HUES48 (cell line): ENCODE data around the gene STARD5.
A peak's percentile ranks its signal among the peaks of the same experiment; 100 is the strongest.

Source experiments
- H3K27ac ChIP-seq: one replicate; pipeline ENCODE4 v1.7.0; 2013; ENCODE audit warnings: low read depth, low read length, inconsistent platforms
- H3K27me3 ChIP-seq: 2 replicates; pipeline ENCODE4 v1.6.1; 2013; ENCODE audit warnings: mild to moderate bottlenecking, low read length; ENCODE audit not compliant: control insufficient read depth, insufficient read depth
- H3K36me3 ChIP-seq: 2 replicates; pipeline ENCODE4 v1.6.1; 2013; ENCODE audit warnings: low read length; ENCODE audit not compliant: control insufficient read depth, insufficient read depth
- H3K4me1 ChIP-seq: 2 replicates; pipeline ENCODE4 v1.6.1; 2013; ENCODE audit warnings: mild to moderate bottlenecking, low read length; ENCODE audit not compliant: control insufficient read depth, insufficient read depth
- H3K4me3 ChIP-seq: 2 replicates; pipeline ENCODE4 v1.5.1; 2013; ENCODE audit warnings: mild to moderate bottlenecking, low read depth, low read length
- H3K9ac ChIP-seq: 2 replicates; pipeline ENCODE4 v1.6.1; 2013; ENCODE audit warnings: mild to moderate bottlenecking, low read depth, low read length, moderate library complexity
- H3K9me3 ChIP-seq: 2 replicates; pipeline ENCODE4 v1.6.1; 2013; ENCODE audit warnings: low read length; ENCODE audit not compliant: control insufficient read depth, insufficient read depth

STARD5 gene

DNA sequence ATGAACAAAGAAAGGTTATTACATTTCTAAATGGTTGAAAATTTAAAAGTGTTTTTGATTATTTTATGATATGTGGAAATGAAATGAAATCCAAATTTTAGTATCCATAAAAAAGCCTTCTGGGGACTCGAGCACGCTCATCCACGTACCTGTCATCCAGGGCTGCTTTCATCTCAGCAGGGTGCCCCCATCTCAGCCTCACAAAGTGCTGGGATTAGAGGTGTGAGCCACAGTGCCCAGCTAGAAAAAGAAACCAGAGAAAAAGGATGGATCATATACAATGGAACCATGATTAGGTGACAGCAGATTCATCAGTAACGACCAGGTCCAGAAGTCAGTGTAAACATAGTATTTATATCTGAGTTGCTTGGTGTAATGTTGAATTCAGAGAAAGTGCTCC lies 49.7 kb downstream of the STARD5 start:
- Histone ChIP-seq H3K27me3 (no peaks in the 10 kb centered on the region), H3K9me3 (peaks cover 9% of the 10 kb centered on the region), H3K4me1 (peaks cover 9% of the 10 kb centered on the region; the same call in 1 of the 2 replicates), H3K36me3 (no peaks in the 10 kb centered on the region), H3K9ac (no peak overlapping the region), H3K4me3 (no peak overlapping the region), H3K27ac (no peak overlapping the region)

DNA sequence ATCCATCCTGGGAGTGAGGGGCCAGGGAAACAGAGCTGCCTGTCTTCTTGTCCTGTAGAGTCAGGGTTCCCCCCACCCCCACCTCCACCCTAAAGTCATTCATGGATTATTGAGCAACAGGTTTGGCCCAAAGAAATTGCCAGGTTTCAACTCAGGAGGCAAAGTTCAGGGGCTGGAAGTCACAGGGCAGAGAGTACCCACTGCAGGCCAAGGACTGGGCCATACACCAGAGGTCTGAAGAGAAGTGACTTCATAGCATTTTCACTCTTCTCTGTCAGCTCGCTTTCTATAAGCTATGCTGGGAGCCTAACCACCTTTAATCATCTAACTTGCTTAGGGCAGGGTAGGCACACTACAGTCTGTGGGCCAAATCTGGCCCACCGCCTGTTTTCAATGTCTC lies 50.1 kb downstream of the STARD5 start:
- Histone ChIP-seq H3K27ac (no peak overlapping the region), H3K36me3 (no peaks in the 10 kb centered on the region), H3K9ac (no peak overlapping the region), H3K4me3 (no peak overlapping the region), H3K4me1 (peaks cover 9% of the 10 kb centered on the region; the same call in 1 of the 2 replicates), H3K9me3 (peaks cover 9% of the 10 kb centered on the region), H3K27me3 (no peaks in the 10 kb centered on the region)

DNA sequence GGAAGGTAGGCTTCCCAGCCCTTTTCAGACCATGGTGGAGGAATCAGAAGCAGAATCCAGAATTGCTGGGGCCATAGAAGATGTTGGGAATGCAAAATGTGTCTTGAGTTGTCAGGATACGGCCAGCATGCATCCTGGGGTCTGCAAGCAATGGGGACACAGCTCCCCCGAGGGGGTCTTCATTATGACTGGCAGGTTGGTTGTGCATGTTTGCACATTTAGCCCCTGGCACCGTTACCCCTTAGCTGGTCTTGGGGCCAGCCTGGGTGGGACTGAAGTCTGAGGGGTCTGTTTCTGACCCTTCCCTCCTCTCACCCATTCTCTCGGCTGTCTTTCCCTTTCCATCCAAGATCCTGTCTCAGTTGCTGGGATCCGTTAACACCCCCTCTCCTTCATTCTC lies 50.7 kb downstream of the STARD5 start:
- H3K4me3 ChIP-seq: no peak overlapping the region
- peaks cover 9% of the 10 kb centered on the region; the same call in 1 of the 2 replicates for H3K4me1 ChIP-seq
- H3K27ac ChIP-seq: no peak overlapping the region
- no peaks in the 10 kb centered on the region for H3K36me3 ChIP-seq
- H3K9ac ChIP-seq: no peak overlapping the region
- H3K9me3 ChIP-seq: peaks cover 9% of the 10 kb centered on the region
- H3K27me3 ChIP-seq: no peaks in the 10 kb centered on the region

DNA sequence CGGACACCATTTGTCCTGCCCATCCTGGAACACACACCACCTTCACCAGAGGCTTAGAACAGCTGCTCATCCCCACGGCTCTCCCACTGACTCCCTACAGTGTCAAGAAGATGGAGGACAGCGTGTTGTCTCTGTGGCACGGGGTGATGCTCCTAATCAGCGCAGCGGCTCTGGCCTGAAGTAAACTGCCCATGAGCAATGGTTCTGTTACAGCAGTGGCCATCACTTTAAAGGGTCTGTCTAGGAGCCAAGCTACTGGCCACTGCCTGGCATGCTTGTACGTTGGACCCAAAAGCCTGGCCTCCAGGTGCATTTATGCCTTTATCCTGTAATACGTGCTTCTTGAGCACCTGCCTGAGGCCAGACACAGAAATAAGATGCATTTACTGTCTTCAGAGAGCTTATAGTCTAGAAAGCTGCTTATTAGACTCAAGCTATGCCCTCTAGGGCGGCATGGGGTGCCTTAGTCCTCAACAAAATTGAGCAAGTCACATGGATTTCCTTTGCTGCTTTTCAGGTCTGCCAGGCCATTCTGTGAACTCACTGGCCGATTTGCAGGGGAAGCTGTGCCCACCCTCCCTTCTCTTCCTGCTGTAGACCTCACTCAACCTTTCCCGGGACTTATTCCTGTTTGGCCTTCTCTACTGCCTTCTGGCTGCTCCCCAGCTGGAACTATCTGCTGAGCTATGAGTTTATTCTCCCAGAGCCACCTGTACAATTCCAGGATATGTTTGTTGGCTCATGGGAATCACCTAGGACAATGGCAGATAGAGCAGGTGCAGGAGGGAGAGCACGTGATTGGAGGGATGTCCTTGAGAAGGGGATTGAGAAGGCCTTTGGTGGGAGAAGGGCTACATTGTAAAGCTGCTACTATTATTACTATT lies 51.9 kb downstream of the STARD5 start:
- H3K4me3 ChIP-seq: no peak overlapping the region
- H3K27ac ChIP-seq: no peak overlapping the region
- H3K4me1 ChIP-seq: peaks cover 9% of the 10 kb centered on the region; the same call in 1 of the 2 replicates
- H3K27me3 ChIP-seq: no peaks in the 10 kb centered on the region
- H3K9ac ChIP-seq: no peak overlapping the region
- H3K9me3 ChIP-seq: peaks cover 2% of the 10 kb centered on the region; the same call in 1 of the 2 replicates
- H3K36me3 ChIP-seq: no peaks in the 10 kb centered on the region

DNA sequence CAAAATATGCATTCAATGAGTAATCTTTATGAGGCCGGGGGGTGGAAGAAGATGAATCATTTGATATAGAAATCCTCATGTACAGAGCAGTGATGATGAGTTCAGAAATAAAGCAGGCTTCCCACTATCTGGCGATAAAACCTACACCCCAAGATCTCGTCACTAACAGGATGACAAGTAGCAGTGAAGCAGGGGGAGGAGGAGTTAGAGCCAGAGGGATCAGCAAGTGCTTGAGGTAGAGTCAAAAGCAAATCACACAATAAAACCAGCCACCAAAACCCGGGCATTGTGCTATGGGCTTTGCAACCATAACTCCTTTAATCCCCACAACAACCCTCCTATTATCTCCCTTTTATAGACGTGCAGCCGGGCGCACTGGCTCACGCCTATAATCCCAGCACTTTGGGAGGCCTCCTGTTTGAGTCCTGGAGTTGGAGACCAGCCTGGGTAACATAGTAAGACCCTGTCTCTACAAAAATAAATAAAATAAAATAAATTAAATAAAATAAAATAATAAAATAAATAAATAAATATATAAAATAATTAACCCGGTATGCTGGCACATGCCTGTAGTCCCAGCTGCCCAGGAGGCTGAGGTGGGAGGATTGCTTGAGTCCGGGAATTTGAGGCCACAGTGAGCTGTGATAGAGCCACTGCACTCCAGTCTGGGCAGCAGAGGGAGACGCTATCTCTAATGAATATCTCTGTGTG lies 53.0 kb downstream of the STARD5 start:
- Histone ChIP-seq H3K27me3 (no peaks in the 10 kb centered on the region), H3K4me3 (no peak overlapping the region), H3K9me3 (no peaks in the 10 kb centered on the region), H3K9ac (no peak overlapping the region), H3K27ac (no peak overlapping the region), H3K36me3 (no peaks in the 10 kb centered on the region), H3K4me1 (peaks cover 13% of the 10 kb centered on the region)

DNA sequence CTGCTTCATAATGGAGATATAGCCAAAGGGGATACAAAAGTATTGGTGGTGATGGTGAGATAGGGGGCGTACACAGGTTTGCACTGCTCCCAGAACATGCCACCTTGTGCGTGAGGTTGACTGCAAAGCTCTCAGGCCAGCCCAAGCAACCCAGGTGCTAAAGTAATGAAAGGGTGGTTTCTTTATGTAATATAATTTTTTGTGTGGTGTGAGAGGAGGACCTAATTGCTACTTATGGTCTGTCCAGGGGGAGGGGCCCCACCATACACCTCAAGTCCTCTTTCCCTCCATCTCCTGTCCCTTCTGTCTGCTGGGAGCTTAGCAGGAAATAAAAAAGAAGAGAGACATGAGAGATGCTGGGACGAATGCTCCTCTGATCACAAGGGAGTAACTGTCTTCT lies 53.8 kb downstream of the STARD5 start:
- H3K27me3 ChIP-seq: no peaks in the 10 kb centered on the region
- H3K4me3 ChIP-seq: no peak overlapping the region
- peaks cover 11% of the 10 kb centered on the region for H3K4me1 ChIP-seq
- no peak overlapping the region for H3K27ac ChIP-seq
- no peak overlapping the region for H3K9ac ChIP-seq
- H3K36me3 ChIP-seq: no peaks in the 10 kb centered on the region
- H3K9me3 ChIP-seq: no peaks in the 10 kb centered on the region

DNA sequence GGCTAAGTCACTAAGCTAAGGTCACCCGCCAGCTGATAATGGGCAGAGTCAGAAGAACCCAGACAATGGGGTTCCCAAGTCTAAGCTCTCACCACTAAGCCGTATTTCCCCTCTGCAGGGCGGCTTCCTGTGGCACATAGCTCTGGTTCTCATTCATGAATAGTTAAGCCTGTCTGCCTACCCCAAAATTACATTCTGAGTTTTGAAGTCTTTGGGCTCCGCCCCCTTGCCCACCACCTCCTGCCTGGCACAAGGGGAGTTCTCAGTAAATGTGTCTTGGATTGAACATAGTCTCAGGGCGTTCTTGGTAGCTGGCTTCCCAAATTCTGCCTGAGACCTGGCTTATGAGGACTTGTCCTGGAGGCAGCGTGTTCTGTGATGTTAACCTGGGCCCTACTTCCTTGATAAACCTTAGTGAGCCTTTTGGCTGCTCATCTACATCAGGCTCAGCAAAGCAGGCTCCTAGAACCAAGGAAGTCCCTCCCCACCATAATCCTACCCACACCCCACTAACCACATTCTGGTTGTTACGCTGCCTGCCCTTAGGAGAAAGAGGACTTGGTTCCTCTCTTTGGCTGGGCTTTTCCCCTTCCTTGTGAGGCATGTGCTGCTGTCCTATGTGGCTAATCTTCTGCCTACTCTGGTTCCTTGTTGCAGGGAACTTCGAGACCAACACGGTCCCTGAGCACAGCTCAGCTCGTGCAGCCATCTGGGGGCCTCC lies 54.9 kb downstream of the STARD5 start:
- H3K27ac ChIP-seq: no peak overlapping the region
- no peak overlapping the region for H3K4me3 ChIP-seq
- no peaks in the 10 kb centered on the region for H3K9me3 ChIP-seq
- no peaks in the 10 kb centered on the region for H3K36me3 ChIP-seq
- peaks cover 5% of the 10 kb centered on the region for H3K4me1 ChIP-seq
- H3K27me3 ChIP-seq: no peaks in the 10 kb centered on the region
- no peak overlapping the region for H3K9ac ChIP-seq

DNA sequence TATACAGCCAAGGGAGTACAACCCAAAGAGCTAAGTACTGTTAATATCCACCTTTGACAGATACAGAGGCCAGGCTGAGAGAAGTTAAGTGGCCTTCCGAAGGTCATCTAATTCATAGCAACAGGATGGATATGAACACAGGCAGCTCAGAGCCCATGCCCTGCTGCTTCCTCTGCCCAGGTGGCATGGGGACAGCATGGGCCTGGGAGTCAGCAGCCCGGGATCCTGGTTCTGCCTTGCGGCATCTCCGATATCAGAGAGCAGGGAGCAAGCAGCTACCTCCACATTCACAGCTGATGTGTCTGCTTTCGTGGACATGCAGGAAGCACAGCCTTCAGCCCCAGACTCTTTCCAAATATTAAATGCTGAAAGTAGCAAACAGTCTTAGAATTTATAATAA lies 55.6 kb downstream of the STARD5 start:
- Histone ChIP-seq H3K9ac (no peak overlapping the region), H3K27ac (no peak overlapping the region), H3K4me1 (peaks cover 5% of the 10 kb centered on the region), H3K9me3 (no peaks in the 10 kb centered on the region), H3K36me3 (no peaks in the 10 kb centered on the region), H3K27me3 (no peaks in the 10 kb centered on the region), H3K4me3 (no peak overlapping the region)

DNA sequence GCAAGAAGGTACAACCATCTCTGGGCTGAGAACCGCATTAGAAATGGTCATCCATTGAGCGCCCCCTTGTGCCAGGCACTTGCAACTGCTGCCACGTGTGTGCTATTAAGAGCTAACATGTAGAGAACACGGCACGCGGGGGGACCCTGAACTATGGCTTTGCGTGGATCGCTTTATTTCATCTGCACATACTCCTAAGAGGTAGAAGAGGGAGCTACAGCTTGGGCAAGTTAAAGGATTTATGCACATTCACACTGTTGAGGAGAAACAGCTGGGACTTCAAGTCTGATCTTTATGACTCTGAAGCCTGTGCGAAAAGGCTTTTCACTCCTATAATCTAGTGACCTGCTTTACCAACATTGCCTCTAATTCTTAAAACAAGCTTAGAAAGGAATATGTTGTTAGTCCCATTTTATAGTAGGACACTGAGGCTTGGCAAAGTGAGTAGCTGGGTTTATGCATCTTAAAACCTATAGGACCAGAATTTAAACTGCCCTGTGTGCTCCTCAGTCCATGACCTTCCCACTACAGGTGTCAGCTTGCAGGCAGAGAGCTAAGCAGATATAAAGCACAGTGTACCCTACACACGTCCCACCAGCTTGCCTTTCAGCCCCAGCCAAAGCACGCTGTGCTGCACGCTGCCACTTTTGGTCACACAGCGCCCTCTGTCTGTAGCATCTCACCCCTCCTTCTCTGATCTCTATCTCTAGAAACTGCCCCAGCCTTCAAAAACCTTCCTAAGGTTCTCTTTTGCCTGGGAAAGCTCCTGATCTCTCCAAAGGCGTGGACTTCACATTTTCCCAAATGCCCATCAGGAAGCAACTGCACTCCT lies 57.8 kb downstream of the STARD5 start:
- Histone ChIP-seq H3K9ac (no peak overlapping the region), H3K4me1 (peaks cover 5% of the 10 kb centered on the region), H3K27ac (no peak overlapping the region), H3K4me3 (peak overlapping the region; percentile 40), H3K36me3 (no peaks in the 10 kb centered on the region), H3K9me3 (no peaks in the 10 kb centered on the region), H3K27me3 (no peaks in the 10 kb centered on the region)

DNA sequence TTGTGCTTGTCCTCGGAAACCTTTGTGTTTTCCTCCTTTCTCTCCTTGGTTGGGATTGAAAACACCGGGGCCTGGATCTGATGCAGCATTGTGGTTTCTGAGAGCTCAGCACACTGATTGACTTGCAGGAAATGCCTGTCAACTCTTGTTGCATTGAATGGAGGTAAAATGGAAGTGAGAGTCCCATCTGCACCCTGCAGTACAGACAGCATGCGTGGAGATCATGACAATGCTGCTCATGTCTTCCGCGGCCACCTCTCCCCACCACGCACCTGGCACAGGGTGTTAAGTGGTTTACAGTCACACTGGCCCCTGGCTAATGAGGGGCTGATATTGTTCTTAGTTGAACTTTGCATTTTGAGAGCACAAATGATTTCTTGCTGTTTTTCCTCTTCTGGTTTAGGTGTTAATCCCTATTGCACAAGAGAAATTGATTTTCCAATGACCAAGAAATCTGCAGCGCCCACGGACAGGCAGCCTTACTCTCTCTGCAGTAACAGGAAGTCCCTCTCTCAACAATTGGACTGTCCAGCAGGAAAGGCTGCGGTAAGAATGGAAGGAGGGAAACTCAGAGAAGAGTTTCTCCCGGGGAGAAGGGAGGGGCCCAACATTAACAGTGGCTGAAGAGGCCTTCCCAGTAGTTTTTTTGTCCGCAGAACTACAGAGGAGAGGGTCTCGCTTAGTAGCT lies 58.5 kb downstream of the STARD5 start:
- H3K36me3 ChIP-seq: no peaks in the 10 kb centered on the region
- no peaks in the 10 kb centered on the region for H3K27me3 ChIP-seq
- no peak overlapping the region for H3K9ac ChIP-seq
- peaks cover 5% of the 10 kb centered on the region for H3K4me1 ChIP-seq
- H3K27ac ChIP-seq: no peak overlapping the region
- no peak overlapping the region for H3K4me3 ChIP-seq
- H3K9me3 ChIP-seq: no peaks in the 10 kb centered on the region
